WI38 (cell line): Measurements from ENCODE around the gene ABHD16A.

Experiments used
- H3K4me3 ChIP-seq: 2 replicates; pipeline ENCODE4 v1.5.1; 2011; ENCODE audit warnings: low read depth, mild to moderate bottlenecking, control low read depth, low read length
- TF ChIP-seq, protein P1 (sequence below): IDR thresholded peaks from 2 replicates; pipeline ENCODE4 v1.5.1; 2012; ENCODE audit warnings: low read depth, mild to moderate bottlenecking, control low read depth, low read length

ABHD16A gene

DNA sequence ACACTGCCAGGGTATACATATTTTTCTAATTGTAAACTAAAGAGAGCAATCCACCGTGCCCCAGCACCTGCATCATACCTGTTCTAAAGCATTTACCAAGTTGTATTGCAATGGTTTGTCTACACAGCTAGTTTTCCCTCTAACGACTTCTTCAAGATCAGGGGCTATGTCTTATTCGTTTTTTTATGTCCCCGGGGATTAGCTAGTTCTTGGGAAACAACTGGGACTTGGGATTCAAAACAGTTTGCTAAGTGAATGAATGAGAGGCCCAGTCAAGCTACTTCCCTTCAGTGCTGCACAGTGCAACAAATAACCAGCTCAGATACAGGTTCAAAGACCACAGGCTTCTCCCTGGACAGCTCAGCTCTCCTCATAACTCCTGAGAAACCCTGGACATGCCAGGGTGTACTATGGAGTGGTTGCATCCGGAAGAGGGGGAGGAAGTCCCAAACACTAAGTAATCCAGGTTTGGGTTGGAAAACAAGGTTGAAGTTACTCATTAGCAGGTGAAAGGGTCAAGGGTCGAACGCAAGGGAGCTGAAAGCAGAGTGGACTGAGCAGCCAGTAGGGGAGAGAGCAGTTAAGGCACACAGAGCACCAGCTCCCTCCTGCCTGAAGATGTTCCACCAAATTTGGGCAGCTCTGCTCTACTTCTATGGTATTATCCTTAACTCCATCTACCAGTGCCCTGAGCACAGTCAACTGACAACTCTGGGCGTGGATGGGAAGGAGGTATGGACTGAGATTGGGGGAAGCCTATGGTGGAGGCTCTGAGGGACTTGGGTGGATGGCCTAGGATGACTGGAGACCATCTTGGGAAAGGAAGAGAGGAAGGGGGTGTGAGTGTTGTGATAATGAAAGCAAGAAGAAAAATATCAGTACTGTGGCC, 47.5 kb downstream of the ABHD16A start, which contains the start of gene APOM:
Gene APOM, plus strand, starts transcription at position 546 of the 889 bp plus-strand sequence. Its CDS starts 73 bp downstream, at position 619.
- TF ChIP-seq, protein P1, sequence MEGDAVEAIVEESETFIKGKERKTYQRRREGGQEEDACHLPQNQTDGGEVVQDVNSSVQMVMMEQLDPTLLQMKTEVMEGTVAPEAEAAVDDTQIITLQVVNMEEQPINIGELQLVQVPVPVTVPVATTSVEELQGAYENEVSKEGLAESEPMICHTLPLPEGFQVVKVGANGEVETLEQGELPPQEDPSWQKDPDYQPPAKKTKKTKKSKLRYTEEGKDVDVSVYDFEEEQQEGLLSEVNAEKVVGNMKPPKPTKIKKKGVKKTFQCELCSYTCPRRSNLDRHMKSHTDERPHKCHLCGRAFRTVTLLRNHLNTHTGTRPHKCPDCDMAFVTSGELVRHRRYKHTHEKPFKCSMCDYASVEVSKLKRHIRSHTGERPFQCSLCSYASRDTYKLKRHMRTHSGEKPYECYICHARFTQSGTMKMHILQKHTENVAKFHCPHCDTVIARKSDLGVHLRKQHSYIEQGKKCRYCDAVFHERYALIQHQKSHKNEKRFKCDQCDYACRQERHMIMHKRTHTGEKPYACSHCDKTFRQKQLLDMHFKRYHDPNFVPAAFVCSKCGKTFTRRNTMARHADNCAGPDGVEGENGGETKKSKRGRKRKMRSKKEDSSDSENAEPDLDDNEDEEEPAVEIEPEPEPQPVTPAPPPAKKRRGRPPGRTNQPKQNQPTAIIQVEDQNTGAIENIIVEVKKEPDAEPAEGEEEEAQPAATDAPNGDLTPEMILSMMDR, result no peak
- no peak within 1 kb of the TSS for H3K4me3 ChIP-seq

- TF ChIP-seq, protein P1, result no peak
- no peak overlapping the region for H3K4me3 ChIP-seq
These were observed 48.4 kb downstream of the ABHD16A start for GRCh38 chr6:31654574-31655348.

DNA sequence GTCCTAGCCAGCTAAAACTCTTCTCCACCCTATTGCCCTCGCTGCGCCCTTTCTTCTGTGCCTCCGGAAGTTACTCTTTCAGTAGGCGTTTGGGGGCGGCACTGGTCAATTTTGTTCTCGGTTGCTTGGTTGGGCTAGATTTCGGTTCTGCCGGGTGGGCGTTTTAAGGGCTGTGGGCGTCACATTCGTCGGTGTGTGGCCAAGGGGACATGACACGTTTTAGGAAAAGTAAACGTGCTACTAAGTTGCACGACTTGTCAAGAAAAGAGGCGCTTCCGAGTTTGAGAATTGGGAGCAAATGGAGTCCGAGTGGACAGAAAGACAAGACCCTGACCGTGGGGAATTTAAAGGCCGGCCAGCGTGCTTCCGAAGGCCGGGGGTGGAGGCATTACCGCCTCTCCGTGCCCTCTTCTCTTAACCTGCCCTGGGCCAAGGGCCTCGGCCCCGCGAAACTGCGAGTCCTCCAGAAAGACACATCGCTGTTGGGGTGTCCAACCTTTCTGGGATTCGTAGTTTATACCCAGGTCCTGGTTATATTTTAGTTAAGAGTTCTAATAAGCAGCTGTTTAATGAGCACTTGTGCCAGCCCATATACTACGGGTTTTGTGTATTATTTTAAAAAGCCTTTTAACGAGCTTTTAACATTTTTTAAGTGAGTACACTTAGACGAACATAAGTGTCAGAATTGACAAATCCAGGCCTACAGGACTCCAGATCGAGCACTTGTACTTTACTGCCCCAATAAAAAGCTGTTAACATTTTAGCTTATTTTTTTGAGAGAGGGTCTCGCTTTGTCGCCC, 50.0 kb downstream of the ABHD16A start:
- TF ChIP-seq, protein P1, result no peak

GRCh38 chr6:31651602-31652191, 51.4 kb downstream of the ABHD16A start:
- TF ChIP-seq, protein P1, result no peak
- peak overlapping the region; percentile 80 for H3K4me3 ChIP-seq

More for the DNA sequence above, 50.0 kb downstream of the ABHD16A start:
- peak overlapping the region; percentile 80 for H3K4me3 ChIP-seq

GRCh38 chr6:31645325-31645724, 57.8 kb downstream of the ABHD16A start:
- TF ChIP-seq, protein P1, result no peak
- H3K4me3 ChIP-seq, result no peak overlapping the region

- TF ChIP-seq, protein P1, result no peak
- H3K4me3 ChIP-seq, result no peak overlapping the region
These were observed 59.2 kb downstream of the ABHD16A start for GRCh38 chr6:31643818-31644454.
